Measurements from ENCODE around the gene TNFRSF14.
A peak's percentile ranks its signal among the peaks of the same experiment; 100 is the strongest.
"Not testable (repeated sequence)": the region's sequence is repeated elsewhere in the genome, so short reads cannot be mapped to it uniquely, and the experiment has no call there.

The TNFRSF14 gene

DNA sequence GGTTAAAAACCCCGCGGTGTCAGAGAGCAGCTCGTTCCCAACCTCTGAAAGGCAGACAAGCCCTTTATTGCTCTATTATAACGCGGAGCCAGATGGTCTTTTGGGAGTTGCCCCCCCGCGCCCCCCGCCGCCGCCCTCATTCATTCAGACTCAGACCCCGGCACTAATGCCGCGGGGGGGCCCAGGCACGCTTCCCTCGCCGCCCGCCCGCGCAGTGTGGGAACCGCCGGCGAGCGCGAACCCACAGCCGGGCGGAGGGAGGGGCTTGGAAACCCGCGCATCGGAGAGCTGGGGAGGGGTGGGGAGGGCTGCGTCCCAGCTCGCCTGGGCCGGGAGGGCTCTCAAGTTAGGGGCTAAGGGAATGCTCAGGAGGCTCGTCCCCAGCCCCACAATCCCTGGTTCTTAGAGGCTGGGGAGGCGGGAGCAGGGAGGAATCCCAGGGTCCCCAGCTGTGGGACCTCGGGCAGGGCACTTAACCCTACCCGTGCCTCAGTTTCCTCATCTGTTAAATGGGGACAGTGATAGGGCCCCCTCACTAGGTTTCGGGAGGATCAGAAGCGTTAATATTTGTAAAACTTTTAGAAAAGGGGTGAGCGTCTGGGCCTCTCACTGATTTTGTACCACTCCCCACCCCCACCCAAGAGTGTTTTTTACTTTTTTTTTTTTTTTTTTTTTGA, 15.2 kb upstream of the TNFRSF14 start:
- DNase-seq, result no peak

DNA sequence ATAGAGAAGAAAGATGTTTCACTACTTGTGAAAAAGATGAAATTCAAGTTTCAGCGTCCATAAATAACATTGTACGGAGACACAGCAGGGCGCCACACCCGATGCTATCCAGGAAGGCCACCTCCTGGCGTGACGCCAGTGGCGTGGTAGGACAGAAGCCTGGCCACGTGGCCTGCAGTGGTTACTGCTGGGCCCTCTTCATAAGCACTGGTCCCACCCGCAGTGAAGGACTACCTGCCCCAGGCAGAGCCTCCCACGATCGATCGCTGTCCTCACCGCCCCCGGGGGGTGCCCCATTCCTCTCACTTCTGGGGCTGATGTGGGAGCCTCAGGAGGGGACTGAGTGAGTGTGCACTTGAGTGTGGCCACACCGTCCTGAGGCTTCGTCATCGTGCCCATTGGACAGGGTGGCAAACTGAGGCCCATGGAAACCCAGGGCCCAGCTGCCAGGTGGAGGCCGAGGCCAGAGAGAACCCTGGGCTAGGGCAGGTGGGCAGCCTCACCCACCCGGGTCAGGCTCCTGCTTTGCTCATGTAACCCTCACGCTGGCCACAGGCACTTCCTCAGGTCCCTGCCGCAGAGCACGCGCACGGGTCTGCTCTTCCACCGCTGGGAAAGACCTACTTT, 14.4 kb upstream of the TNFRSF14 start:
- DNase-seq, result no peak

DNA sequence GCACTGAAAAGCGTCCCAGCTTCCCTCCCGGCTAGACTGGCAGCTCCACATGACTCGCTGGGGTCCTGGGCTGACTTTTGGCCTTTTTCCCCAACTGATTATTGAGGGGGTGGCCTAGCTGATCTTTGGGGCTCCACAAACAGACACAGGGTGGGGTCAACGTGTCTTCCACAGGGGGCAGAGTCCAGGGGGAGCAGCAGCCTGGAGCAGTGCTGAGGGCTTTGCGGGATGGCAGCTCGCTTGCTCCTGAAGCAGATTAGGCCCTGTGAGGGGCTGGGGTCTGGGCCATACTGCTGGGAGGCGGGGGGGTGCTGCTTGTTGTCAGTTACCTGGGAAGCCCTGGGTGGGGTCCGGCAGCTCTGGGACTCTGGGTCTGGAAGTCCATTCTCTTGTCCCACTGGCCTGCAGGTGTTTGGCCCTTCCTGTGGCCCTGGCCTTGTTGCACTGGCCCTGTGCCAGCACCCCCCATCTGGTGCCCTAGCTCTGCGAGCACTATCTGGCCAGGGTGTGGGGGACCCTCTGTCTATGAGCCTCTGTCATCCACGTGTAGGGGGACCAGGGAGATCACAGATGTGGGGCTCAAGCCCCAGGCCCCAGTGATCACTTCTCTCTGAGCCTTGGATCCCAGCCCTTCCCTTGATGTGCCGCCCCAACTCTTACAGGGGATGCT, 13.8 kb upstream of the TNFRSF14 start:
- no peak for DNase-seq

DNA sequence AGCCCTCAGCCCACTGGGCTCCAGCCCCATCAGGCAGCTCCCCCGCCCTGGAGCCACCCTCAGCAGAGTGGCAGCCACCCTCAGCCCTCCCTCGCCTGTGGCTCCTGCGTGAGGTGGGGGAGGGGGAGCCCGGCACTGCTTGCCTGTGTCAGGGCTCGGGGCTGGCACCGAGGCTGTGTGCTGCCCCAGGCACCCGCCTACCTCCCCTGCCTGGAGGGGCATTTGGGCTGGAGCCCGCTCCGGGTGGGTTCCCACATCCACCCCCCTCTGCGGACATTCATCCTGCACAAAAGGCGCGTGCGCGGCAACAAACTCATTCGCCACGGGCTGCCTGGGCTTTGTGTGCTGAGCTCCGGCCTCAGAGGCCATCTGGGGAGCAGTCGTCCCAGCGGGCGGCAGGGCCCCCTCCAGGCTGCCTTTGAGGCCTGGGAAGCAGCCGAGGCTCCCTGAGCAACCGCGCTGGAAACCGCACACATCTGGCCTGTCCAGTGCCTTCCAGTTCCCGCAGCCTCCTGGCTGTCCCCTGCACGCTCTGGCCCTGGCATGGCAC, 12.6 kb upstream of the TNFRSF14 start:
- DNase-seq, result no peak

DNA sequence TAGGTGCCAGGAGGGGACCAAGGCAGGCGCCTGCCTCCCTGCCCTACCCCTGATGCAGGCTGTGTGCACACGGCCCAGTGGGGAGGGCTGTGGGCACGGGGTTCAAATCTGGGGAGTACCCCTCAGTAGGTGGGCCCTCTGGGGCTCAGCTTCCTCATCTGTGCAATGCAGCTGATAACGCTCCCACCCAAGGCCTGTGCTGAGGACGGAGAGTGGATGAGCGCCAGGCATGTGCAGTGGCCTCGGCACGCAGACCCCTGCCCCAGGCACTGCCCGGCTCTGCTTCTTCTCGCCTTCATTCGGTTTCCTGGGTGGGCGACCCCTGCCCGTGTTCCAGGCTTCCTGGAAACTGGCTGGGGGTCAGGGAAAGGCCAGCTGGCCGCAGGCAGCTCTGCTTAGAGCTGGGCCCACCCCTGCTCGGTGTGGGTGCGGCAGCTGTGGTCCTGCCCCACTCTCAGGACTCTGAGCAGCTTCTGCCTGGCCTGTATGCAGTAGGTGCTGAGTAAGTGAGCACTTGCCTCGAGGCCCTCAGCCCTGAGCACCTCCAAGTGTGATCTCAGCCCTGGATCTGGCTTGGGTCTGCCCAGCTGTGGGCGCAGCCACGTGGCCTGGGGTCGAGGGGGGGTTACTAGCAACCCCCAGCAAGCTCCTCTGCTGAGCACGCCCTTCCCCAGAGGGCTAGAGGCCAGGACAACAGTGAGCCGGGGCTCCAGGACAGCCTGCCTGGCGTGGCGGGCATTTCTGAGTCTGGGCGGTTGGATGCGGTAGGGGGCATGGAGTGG, 11.9 kb upstream of the TNFRSF14 start:
- DNase-seq, result no peak

DNA sequence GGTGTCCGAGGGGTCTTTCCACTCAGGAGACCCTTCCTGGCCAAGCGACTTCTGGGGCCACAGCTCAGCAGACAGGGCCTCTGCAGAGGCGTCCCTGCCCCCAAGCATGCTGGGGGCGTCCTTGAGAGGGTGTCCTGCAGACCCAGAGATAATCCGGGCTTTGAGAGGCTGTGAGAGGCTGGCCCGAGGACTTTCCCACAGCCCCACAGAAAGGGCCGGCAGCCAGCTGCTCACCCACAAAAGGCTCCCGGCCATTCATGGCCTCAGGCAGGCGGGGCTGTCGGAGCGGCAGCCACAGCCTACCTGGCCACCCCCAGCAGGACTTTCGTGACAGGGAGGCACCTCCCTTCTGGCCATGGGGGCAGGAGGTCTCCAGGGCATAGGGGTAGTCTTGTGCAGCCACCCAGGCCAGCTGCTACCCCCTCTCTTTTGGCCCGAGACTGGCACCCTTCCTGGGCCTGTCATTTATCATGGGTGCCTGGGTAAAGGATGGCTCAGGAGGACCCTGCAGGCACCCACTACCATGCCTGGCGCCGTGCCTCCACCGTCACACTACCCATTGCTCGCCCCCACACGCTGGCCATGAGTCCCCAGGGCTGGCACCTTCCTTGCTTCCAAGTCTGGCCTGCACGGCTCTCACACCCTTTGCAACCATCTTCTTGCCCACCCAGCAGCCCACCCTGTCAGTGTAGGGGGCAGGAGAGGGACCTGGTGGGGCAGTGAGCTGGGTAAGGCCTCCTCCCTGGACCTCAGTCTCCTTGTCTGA, 11.1 kb upstream of the TNFRSF14 start:
- no peak for DNase-seq

DNA sequence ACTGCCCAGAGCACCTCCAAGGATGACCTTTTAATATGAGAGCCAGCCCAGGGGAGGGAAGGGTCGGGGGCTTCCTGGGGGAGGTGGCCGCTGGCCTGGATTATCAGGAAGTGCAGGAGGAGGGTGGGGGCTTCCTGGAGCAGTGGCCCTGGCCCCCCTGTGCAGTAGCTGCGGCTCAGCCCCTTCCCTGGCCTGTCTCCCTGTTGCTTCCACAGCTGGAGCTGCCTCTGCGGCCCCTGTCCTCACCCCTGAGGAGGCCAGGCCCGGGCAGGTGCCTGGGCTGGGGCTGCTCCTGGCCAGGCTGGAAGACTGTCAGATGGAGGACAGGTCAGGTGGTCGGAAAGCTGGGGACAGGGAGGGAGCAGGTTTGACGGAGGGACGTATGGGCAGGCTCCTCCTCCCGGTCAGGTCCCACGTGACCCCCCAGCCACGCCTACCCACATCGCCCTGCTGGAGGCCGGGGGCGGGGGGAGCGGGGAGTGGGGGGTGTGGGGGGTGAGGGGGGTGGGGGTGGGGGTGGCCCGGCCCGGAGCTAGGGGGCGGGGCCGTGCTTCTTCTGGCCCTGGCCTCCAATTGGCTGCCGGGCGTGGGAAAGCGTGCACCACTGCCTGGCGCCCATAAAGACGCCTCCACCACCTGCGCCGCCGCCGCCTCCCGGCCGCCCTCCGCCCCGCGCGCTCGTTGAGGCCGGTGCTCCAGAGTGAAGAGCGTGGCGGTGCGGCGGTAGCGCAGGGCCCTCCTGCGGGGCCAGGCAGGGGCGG, 10.2 kb upstream of the TNFRSF14 start:
- peak; percentile 84 for DNase-seq

DNA sequence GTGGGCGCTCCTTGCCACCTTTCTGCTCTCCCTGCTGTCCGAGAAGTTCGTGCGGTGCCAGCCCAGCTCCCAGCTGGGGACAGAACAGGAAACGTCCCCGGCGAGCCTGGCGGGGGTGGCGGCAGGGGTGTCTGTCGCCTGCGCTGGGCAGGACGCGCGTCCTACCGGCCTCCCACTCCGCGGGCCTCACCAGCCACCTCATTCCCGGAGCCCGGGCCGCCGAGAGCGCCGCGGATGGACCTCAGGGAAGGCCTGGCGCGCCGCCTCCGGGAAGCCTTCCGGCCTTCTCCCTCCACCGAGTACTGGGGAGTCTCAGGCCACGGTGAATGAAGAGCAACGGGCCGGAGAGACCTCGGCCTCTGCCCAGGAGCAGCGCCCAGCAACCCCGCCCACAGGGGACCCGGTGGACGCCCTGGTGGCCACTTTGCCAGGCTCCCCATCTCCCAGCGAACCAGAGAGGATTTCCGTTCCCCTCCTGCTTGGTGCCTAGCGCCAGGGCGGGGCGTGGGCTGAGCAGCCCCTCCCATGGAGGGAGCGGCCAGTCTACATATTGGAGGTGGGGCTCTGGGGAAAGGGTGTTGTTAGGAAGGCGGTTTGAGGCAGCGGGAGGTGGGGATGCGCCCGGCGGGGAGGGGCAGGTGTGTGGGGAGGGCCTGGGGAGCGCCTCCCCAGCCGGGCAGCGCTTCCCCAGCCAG, 9.5 kb upstream of the TNFRSF14 start:
- peak; percentile 75 for DNase-seq

DNA sequence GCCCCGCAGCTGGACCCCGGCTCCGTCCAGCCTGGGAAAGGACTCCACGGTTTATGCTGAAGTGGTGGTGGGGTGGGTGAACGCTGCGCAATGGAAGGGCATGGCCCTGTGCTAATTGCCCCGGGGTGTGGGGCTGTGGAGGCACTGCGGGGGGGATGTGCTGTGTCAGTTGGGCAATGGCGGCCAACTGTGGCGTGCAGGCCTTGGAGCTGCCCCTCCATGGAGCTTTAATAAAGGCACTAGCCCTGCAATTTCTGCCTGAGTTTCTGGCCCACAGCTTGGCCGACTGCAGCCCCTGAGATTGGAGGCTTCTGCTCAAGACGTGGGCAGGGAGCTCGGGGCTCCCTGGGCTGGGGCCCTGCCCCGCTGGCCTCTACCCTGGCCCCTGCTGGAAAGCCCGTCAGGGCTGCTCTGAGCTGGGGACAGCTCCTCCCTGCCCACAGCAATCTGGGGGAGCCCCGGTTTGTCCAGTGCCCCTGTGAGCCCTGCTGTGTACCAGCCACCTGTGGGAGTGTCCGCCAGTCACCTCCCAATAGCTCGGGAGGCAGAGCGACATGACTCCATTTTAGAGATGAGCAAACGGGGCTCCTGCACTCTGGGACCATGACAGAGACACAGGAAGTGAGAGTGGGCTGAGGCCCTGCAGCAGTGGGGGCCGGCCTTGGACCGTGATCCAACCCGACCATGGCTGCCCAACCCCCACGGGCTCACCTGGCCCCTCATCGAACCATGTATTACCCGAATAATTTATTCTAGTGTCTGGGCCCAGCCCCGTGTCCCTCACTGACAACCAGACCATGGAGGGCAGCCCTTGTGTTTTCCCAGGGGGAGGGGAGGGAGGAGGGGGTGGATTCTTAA, 8.7 kb upstream of the TNFRSF14 start:
- DNase-seq, result no peak

DNA sequence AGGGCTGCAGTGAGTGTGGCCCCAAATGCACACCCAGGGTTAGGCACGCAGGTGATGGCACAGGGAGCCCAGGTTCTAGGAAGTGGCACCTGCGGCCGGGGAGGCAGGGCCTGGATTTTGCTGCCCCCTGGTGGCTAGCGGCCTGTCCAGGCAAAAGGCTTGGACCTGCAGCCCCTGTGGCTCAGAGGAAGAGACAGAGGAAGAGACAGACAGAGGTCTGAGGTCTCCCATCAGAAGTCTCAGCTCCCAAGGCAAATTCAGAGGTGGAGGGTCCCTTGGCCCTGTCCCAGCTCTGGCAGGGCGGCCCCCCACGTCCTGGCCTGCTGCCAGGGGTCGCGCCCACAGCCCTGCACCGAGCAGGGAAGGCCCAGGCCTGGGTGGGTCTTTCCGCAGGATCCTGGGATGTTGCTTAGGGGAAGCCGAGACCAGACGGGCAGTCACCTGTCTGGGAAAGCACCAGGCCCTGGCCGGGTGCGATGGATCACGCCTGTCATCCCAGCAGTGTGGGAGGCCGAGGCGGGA, 8.0 kb upstream of the TNFRSF14 start:
- DNase-seq, result peak; percentile 72

DNA sequence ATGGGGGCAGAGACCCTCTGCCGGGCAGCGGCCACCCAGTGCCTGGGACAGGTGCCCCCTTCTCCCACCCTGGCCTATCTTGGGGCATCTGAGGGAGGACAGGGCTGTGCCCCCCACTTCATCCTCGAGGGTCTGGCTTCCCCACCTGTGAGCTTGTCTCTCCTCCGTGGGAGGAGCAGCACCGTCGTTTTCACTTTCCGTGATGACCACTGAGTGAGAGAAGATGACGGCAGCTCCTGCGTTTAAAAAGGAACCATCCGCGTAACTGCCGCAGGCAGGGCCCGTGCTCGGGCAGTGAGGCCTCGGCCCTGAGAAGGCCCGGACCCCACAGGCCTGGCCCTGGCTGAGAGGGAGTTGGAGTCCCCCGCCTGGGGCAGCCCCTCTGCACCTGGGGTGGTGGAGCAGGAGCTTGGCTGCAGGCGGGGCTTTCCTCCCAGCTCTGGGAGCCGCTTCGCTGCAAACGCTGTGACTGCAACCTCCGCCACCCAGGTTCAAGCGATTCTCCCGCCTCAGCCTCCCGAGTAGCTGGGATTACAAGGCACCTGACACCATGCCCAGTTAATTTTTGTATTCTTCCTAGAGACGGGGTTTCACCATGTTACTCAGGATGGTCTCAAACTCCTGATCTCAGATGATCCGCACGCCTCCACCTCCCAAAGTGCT, 6.7 kb upstream of the TNFRSF14 start:
- not testable (repeated sequence) for DNase-seq

DNA sequence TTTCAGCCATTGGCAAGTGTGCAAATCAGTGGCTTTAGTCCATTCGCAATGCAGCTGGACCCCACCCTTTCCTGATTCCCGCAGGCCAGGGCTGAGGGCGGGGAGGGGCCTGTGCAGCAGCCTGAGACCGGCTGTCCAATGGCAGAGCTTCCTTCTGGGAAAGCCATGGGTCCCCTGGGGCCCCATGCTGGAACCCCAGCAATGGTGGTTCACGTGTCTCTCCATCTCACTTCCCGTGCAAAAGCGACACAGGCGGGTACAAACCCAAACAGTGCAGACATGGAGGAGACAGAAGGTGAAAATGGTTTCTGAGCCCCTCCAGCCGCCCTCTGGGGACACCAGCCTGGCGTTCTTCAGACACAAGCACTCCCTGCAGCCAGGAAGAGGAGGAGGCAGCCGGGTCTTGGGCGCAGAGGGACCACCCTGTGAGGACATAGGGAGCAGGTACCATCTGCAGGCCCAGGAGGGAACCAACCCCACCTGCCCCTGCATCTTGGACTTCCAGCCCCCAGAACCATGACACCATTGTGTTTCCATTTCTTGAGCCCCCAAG, 5.8 kb upstream of the TNFRSF14 start:
- not testable (repeated sequence) for DNase-seq

DNA sequence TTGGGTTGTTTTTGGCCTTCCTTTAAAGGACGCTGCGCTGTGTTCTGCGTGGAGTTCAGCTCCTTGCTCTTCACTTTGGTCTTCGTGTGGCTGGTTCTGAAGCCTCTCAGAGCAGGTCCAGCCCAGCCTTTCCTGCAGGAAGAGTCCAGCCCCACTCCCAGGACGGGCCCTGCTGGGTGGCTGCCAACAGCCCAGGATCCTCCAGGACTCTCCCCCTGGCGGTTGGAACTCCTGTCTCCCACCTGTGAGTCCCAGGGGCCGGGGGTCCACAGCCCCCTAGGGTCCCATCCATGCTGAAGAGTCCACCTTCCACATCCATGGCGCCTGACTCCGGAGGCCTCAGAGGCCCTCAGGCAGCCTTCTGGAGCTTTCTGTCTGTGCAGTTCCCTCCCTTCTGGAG, 4.6 kb upstream of the TNFRSF14 start:
- DNase-seq, result not testable (repeated sequence)

DNA sequence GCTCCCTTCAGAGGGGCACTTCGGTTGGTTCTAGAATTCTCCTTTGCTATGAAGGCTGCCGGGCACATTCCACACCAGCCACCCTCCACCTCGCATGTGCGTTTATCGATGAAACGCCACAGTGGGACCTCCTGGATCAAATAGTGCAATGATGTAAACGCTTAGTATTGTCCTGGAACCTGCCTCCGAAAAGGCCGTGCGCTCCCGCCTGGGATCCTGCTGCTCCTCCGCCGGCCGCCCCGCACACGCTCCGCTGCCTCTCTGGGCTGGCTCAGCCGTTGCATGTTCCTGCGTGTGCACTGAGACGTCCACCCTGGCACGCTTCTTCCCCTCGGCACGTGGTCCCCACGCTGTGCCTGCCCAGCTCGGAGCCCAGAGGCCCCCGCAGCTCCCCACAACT, 4.0 kb upstream of the TNFRSF14 start:
- no peak for DNase-seq

DNA sequence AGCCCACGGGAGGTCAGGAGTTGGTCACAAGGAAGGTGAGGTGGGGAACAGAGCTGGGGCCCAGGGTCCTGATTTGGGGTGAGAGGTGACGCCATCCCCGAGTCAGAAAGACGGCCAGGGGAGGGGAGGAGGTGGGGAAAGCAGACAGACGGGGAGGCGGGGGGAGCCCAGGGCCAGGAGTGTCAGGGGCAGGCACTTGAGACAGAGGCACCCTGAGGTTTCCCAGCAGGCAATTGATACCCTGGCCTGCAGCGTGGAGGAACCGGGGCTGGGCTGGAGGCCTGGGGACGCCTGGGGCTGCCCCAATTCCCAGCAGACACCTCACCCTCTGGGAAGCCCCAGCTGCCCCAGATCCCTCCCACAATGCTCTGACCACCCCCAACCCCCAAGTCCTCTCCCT, 3.1 kb upstream of the TNFRSF14 start:
- DNase-seq, result not testable (repeated sequence)

DNA sequence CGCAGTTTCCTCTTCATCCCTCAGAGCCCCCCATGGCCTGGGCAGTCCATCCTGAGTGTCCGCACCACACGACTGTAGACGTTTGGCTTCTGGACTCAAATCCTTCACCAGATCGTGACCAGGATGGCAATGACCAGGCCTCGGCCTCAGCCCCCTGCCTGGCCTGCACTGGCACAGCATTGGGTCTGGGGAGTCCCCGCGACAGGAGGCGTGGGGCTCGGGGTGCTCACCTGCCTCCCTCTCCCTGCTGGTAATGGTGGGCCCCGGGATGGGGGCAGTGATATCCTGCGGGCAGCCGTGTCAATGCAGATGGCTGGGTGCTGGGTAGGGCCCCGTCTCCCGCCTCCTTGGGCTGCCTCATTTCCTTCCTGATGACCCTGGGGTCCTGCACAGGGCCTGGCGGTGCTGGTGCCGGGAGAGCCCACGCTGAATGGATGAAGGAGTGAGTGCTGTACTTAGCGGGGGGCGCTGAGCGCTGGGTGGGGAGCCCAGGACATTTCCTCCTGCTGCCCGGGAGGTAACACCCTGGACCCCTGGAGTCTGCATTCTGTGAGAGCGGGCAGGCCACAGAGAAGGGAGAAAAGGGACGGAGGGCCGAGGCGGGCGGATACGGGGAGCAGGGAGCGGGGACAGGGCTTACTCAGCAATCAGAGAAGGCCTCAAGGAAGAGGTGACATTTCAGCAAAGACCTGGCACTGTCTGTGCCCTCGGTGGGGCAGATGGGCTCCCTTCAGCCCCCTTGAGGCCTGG, 2.1 kb upstream of the TNFRSF14 start:
- DNase-seq, result no peak

DNA sequence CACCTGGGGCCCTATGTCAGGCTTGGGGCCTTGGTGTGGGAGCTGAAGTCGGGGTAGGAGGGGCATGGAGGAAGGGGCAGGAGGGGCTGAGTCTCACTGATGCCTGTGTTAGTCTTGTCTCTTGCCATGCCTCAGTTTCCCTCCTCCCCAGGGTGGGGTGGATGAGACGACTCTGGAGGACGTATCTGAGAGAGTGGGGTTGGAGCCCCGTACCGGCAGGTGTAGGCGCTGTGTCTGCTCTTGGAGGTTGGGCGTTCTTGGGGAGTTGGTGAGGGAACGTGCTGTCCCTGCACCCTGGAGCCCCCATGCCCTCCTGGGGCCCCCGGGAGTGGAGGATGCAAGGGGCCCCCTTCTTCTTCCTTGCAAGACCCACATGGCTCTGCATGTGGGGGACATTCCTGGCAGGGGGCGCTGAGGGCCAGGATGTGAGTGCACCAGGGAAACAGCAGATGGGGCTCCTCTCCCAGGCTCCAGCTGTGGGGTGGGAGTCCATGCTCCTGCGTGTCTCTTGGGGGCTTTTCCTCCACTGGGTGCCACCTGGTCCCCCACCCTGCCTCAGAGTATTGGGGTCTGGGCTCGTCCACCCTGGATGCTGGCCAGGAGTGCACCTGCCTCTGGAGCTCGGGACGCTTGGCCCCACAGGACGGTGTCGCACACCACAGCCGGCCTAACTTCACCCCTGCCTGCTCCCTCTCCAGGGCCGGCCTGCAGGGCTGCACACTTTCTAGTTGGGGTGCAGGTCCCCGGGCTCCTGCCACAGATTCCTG, 1.4 kb upstream of the TNFRSF14 start:
- DNase-seq, result no peak
